Tongue (tissue), 3 donors: ENCODE measurements around the gene NSA2. TPM values are rescaled to one million over a fixed set of nuclear protein-coding genes. Genes with fewer than 3 reads are reported as not detected.

Experiments used
- DNase-seq: peaks from one replicate; pipeline ENCODE4 v3.0.0-alpha.2; 2015
- small RNA-seq: library from RNA; depleted of rRNA; stranded (forward); fragments of <200 nt; gene quantifications from one replicate; pipeline ENCODE3, GENCODE V24; 2014; ENCODE audit warnings: low replicate concordance
- total RNA-seq: library from RNA; depleted of rRNA; stranded (reverse); fragments of >200 nt; gene quantifications from one replicate; pipeline ENCODE4 v1.2.3, GENCODE V29; 2014

NSA2 gene
- total RNA-seq, 1 donor from 2014 or later = 114 TPM

DNA sequence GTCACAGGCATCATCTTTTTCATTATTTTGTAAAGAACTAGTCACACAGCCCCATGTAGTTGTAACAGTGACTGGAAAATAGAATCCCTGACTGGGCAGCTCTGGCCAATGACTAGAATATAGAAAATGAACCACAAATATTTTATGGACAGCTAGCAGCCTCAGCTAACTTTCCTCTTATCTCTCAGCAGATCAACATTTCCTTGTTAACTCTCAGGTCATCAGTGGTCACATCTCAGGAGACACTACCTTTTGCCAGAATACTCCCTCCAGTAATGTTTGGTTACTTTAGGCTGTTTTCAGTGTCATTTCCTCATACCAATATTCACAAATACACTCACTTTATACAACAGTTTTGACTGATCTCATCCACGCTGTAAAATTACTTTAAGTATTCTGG lies 55.2 kb downstream of the NSA2 start:
- DNase-seq = no peak

GRCh38 chr5:74829413-74829812 lies 62.4 kb downstream of the NSA2 start:
- DNase-seq = no peak

Small RNA genes lying within 50 kb of the gene (small RNA-seq; reads per million reads assigned to genes)
- not detected for gene RNU6-658P

Other genes starting within 250 kb of the NSA2 start
- gene ENC1, start 126.5 kb upstream of the NSA2 start, total RNA-seq = 54.6 TPM
- gene HEXB, start 82.0 kb upstream of the NSA2 start, total RNA-seq = 85.4 TPM
- gene GFM2, start 132 bp upstream of the NSA2 start, total RNA-seq = 54.5 TPM
- gene FAM169A, start 99.1 kb downstream of the NSA2 start, total RNA-seq = 1.8 TPM